ENCODE measurements around the gene SOCS7.

DNA sequence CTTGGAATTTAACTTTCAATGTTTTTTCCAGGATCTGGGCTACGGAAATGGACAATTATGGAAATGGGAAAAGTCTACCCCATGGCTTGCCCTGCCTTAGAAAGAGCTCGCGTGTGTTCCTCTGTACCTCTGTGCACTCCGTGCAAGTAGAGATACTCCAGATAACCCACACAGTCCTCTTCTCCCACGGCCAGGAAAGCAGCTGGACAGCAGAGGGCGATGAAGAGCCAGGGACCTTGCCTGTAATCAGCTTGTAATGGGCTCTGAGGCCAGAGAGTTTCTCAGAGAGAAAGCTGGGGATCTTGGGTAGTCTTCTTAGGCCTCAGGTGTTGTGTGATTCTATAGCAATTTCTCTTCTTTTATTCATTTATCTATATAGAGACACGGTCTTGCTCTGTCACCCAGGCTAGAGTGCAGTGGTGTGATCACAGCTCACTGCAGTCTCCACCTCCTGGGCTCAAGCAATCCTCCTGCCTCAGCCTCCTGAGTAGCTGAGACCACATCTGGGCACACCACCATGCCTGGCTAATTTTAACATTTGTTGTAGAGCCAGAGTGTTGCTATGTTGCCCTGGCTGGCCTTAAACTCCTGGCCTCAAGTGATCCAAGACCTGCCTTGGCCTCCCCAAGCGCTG is 2.4 kb upstream of the SOCS7 start:
- TF ChIP-seq, protein P1, sequence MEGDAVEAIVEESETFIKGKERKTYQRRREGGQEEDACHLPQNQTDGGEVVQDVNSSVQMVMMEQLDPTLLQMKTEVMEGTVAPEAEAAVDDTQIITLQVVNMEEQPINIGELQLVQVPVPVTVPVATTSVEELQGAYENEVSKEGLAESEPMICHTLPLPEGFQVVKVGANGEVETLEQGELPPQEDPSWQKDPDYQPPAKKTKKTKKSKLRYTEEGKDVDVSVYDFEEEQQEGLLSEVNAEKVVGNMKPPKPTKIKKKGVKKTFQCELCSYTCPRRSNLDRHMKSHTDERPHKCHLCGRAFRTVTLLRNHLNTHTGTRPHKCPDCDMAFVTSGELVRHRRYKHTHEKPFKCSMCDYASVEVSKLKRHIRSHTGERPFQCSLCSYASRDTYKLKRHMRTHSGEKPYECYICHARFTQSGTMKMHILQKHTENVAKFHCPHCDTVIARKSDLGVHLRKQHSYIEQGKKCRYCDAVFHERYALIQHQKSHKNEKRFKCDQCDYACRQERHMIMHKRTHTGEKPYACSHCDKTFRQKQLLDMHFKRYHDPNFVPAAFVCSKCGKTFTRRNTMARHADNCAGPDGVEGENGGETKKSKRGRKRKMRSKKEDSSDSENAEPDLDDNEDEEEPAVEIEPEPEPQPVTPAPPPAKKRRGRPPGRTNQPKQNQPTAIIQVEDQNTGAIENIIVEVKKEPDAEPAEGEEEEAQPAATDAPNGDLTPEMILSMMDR (conservative IDR thresholded peaks at IDR 0.05; ENCODE audit: low read depth in 2 of 2), result peak; percentile 97 to 98
- TF ChIP-seq, protein P2, sequence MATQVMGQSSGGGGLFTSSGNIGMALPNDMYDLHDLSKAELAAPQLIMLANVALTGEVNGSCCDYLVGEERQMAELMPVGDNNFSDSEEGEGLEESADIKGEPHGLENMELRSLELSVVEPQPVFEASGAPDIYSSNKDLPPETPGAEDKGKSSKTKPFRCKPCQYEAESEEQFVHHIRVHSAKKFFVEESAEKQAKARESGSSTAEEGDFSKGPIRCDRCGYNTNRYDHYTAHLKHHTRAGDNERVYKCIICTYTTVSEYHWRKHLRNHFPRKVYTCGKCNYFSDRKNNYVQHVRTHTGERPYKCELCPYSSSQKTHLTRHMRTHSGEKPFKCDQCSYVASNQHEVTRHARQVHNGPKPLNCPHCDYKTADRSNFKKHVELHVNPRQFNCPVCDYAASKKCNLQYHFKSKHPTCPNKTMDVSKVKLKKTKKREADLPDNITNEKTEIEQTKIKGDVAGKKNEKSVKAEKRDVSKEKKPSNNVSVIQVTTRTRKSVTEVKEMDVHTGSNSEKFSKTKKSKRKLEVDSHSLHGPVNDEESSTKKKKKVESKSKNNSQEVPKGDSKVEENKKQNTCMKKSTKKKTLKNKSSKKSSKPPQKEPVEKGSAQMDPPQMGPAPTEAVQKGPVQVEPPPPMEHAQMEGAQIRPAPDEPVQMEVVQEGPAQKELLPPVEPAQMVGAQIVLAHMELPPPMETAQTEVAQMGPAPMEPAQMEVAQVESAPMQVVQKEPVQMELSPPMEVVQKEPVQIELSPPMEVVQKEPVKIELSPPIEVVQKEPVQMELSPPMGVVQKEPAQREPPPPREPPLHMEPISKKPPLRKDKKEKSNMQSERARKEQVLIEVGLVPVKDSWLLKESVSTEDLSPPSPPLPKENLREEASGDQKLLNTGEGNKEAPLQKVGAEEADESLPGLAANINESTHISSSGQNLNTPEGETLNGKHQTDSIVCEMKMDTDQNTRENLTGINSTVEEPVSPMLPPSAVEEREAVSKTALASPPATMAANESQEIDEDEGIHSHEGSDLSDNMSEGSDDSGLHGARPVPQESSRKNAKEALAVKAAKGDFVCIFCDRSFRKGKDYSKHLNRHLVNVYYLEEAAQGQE (IDR thresholded peaks at IDR 0.05; ENCODE audit: unreplicated experiment), result no peak
- no peak for TF ChIP-seq ZNF114 (CRISPR knock-in tag; IDR thresholded peaks at IDR 0.05)
